Stomach smooth muscle (tissue), 2 donors: Measurements from ENCODE around the gene CELF1.

Experiments
- H3K27ac ChIP-seq: one replicate; pipeline ENCODE4 v1.7.0; 2013; ENCODE audit warnings: mild to moderate bottlenecking, low read length, inconsistent platforms
- H3K27me3 ChIP-seq, 2 donors: one replicate each; pipeline ENCODE4 v1.7.0; 2013; ENCODE audit warnings: low read length in 2 of 2; ENCODE audit not compliant: insufficient read depth in 2 of 2, control insufficient read depth in 1 of 2
- H3K36me3 ChIP-seq, 2 donors: one replicate each; pipeline ENCODE4 v1.7.0; 2013; ENCODE audit warnings: low read length in 2 of 2; ENCODE audit not compliant: control insufficient read depth in 2 of 2, insufficient read depth in 2 of 2
- H3K4me1 ChIP-seq: one replicate; pipeline ENCODE4 v1.7.0; 2013; ENCODE audit warnings: low read length; ENCODE audit not compliant: control insufficient read depth, insufficient read depth
- H3K4me3 ChIP-seq, 2 donors: one replicate each; pipeline ENCODE4 v1.7.0; 2013; ENCODE audit warnings: low read length in 2 of 2
- H3K9ac ChIP-seq, 2 donors: one replicate each; pipeline ENCODE4 v1.7.0; 2013; ENCODE audit warnings: low read length in 2 of 2, mild to moderate bottlenecking in 1 of 2
- H3K9me3 ChIP-seq, 2 donors: one replicate each; pipeline ENCODE4 v1.7.0; 2013; ENCODE audit warnings: low read length in 2 of 2; ENCODE audit not compliant: control insufficient read depth in 2 of 2
- donor health status: healthy.
- donor health status: Pancreatic carcinoma.

Gene CELF1

DNA sequence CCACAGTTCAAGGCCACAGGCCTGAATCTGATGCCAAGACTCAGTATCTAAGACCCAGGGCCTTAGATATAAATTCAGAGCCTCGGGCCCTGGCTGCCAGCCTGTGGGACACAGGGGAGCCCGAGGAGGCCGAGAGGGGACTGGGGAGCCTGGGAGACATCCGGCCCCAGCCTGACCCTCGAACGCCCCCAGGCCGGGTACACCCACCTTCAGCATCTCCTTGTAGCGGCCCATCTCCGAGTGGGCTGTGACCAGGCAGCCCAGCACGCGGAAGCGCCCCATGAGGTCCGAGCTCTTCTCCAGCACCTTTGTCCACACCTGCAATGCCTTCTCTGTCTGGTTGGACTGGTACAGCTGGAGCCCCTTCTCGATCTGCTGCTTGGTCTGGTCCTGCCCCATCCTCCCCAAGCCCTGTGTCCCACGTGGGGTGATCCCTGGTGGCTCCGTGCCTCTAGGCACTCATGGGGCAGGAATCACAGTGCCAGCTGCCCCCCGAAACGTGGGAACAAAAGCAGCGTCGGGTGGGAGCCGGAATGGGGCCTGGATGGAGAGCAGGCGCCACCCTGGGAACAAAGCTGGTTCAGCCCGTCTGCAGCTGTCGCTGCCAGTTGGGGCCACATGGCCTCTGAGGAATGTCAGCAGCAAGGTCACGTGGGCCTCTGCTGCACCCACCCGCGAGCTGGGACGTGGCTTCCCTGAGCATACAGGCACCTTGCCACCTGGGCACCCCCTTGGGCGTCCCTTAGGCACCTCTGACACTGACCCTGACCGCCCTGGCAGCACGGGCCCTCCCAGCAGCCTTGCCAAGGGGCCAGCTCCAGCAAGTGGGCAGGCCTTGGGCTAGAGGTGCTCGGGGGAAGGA lies 104.1 kb downstream of the CELF1 start, which contains the start of gene RAPSN:
Gene RAPSN, minus strand, starts transcription at position 571 of the 862 bp plus-strand sequence. Its CDS starts 172 bp downstream, at position 399.
- Histone ChIP-seq H3K9ac (no peak within 1 kb of the TSS), H3K27ac (no peak within 1 kb of the TSS), H3K9me3 (no peaks in the 10 kb centered on the region), H3K36me3 (no peaks in the 10 kb centered on the region), H3K4me1 (no peaks in the 10 kb centered on the region), H3K27me3 (no peaks in the 10 kb centered on the region), H3K4me3 (no peak within 1 kb of the TSS)

DNA sequence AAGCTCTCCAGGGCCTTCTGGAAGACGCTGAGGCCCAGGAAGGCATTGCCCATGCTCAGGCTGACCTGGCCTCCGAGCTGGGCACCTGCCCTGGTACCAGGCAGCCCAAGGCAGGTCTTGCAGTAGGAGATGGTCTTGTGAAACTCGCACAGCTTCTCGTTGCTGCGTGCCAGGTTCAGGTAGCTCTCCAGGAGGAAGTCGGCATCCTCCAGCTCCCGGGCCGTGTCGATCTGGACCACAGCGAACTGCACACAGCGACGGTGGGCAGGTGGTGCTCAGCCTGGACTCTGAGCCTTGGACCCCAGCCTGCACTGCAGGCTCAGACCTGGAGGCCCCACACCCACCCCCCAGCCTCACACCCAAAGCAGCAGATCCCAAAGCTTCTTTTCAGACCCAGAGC lies 105.0 kb downstream of the CELF1 start:
- no peaks in the 10 kb centered on the region for H3K27me3 ChIP-seq
- no peaks in the 10 kb centered on the region for H3K4me1 ChIP-seq
- H3K27ac ChIP-seq = no peak overlapping the region
- H3K9ac ChIP-seq = no peak overlapping the region
- H3K9me3 ChIP-seq = no peaks in the 10 kb centered on the region
- no peaks in the 10 kb centered on the region for H3K36me3 ChIP-seq
- no peak overlapping the region for H3K4me3 ChIP-seq

DNA sequence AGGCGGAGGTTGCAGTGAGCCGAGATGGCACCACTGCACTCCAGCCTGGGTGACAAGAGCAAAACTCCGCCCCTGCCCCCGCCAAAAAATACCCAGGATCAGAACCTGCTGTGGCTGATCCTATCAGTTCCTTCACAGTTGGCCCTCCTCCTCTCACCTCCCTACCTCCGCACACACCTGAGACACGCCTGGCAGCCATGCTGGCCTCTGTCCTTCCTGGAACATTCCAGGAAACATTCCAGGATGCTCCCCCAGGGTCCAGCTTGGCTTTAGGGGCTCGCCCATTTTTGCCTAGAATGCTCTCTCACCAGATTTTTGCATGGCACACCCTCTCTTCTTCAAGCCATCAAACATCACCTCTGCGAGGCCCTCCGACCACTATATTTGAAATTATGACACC lies 106.1 kb downstream of the CELF1 start:
- Histone ChIP-seq H3K9ac (no peak overlapping the region), H3K9me3 (no peaks in the 10 kb centered on the region), H3K4me1 (no peaks in the 10 kb centered on the region), H3K27ac (no peak overlapping the region), H3K36me3 (no peaks in the 10 kb centered on the region), H3K27me3 (no peaks in the 10 kb centered on the region), H3K4me3 (no peak overlapping the region)

DNA sequence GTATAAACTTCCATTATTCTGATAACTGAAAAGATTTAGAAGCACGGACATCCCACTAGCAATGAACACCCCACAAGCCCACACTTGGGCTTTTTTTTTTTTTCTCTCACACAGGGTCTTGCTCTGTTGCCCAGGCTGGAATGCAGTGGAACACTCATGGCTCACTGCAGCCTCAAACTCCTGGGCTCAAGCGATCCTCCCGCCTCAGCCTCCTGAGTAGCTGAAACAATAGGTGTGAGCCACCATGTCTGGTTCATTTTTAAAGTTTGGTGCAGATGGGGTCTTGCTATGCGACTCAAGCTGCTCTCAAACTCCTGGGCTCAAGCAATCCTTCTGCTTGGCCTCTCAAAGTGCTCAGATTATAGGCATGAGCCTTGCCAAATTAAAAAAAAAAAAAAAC lies 107.1 kb downstream of the CELF1 start:
- H3K4me1 ChIP-seq = no peaks in the 10 kb centered on the region
- H3K27ac ChIP-seq = no peak overlapping the region
- no peaks in the 10 kb centered on the region for H3K27me3 ChIP-seq
- no peak overlapping the region for H3K4me3 ChIP-seq
- H3K9me3 ChIP-seq = no peaks in the 10 kb centered on the region
- H3K9ac ChIP-seq = no peak overlapping the region
- H3K36me3 ChIP-seq = no peaks in the 10 kb centered on the region

DNA sequence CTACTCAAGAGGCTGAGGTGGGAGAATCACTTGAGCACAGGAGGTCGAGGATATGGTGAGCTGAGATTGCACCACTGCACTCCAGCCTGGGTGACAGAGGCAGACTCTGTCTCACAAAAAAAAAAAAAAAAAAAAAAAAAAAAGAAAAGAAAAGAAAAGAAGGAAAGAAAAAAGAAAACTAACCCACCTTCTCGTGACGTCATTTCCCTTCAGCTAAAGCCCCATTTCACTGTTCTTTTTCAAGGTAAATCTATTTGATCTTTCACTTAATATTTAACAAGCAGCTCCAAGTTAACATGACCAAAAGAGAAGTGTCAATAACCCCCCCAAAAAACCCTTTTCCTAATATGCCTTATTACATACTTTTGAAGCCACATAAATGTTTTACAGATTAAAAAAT lies 109.1 kb downstream of the CELF1 start:
- Histone ChIP-seq H3K4me3 (no peak overlapping the region), H3K27me3 (no peaks in the 10 kb centered on the region), H3K4me1 (no peaks in the 10 kb centered on the region), H3K9ac (no peak overlapping the region), H3K27ac (no peak overlapping the region), H3K36me3 (no peaks in the 10 kb centered on the region), H3K9me3 (no peaks in the 10 kb centered on the region)

DNA sequence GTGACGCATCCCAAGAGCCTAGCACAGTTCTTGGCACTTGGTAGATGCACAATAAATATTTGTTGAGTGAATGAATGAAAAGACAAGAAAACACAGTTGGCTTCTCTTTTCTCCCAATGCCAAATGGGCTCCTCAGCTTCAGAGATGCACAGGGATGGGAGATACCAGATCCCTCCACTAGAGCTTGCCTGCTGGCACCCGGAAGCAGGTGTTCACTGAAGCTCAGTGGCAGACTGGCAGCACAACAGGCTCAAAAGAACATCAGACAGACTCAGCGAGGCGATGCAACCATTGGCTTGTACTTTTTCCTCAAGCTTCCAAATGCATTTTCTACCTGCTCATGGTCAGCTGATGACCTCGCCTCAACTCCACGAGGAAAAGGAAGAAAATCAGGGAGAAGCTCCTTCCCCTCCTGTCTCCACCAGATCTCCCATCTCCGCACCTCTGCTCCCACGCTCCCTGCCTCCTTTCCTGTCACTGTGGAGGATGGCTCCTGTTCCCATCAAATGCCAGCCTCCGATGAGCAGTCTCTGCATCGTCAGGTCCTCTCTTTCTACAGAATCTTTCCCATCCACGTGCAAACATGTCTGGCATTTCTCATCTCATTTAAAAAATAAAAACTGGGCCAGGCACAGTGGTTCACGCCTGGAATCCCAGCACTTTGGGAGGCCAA lies 109.8 kb downstream of the CELF1 start:
- H3K27ac ChIP-seq = no peak overlapping the region
- H3K9ac ChIP-seq = no peak overlapping the region
- no peaks in the 10 kb centered on the region for H3K9me3 ChIP-seq
- H3K27me3 ChIP-seq = no peaks in the 10 kb centered on the region
- no peaks in the 10 kb centered on the region for H3K36me3 ChIP-seq
- H3K4me1 ChIP-seq = peaks cover under 1% of the 10 kb centered on the region
- H3K4me3 ChIP-seq = no peak overlapping the region

DNA sequence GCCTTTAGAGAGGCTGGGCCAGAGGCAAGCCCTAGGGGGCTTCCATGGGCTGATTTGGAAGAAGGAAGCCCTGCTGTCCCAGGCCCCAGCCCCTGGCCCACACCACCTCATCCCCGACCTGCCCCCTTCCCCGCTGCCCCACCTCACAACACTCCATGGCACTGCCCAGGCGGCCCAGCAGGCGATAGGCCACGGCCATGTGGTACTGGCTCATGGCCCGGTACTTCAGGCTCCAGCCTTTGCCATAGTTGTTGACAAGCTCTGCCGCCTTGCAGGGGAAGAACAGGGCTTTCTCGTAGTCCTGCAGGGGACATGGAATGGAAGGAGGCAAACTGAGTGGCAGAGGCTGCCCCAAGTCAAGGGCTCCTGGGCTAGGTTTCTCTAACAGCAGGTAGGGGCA lies 110.4 kb downstream of the CELF1 start:
- H3K27me3 ChIP-seq = no peaks in the 10 kb centered on the region
- H3K9ac ChIP-seq = no peak overlapping the region
- no peak overlapping the region for H3K27ac ChIP-seq
- H3K9me3 ChIP-seq = no peaks in the 10 kb centered on the region
- no peak overlapping the region for H3K4me3 ChIP-seq
- H3K4me1 ChIP-seq = peaks cover 7% of the 10 kb centered on the region
- no peaks in the 10 kb centered on the region for H3K36me3 ChIP-seq

DNA sequence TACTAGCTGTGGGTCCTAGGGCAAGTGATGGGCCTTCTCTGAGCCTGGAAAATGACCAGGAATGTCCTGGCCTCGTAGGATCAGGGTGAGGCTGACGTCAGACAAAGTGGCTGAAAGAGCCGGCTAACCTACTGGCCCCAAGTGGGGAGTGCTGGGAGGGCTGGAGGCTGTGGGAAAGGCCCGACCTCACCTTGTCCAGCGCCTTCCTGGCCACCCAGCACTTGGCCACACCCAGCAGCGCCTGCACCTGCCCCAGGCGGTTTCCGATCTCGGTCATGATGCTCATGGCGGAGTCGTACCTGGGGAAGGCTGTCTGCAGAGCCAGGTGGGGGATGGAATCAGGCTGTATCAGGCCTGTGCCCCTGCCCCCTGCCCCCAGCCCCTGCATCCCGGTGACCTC lies 111.5 kb downstream of the CELF1 start:
- Histone ChIP-seq H3K4me1 (peaks cover 8% of the 10 kb centered on the region), H3K27ac (no peak overlapping the region), H3K9ac (no peak overlapping the region), H3K36me3 (no peaks in the 10 kb centered on the region), H3K27me3 (no peaks in the 10 kb centered on the region), H3K9me3 (no peaks in the 10 kb centered on the region), H3K4me3 (no peak overlapping the region)

DNA sequence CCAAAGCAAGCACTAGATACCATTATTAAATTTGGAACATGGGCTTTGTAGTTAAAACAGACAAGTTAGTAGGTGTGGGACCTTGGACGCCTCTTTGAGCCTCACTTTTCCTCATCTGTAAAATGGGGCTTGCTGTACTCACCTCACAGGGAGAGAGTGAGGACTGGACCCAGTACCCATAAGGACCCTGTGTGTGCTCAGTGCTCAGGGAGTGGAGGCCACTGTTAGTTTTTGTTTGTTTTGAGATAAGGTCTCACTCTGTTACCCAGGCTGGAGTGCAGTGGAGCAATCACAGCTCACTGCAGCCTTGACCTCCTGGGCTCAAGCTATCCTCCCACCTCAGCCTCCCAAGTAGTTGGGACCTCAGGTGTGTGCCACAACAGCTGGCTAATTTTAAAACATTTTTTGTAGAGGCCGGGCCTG lies 112.9 kb downstream of the CELF1 start:
- no peak overlapping the region for H3K9ac ChIP-seq
- H3K4me3 ChIP-seq = no peak overlapping the region
- H3K27ac ChIP-seq = no peak overlapping the region
- no peaks in the 10 kb centered on the region for H3K27me3 ChIP-seq
- peaks cover 8% of the 10 kb centered on the region for H3K4me1 ChIP-seq
- H3K9me3 ChIP-seq = no peaks in the 10 kb centered on the region
- H3K36me3 ChIP-seq = no peaks in the 10 kb centered on the region

DNA sequence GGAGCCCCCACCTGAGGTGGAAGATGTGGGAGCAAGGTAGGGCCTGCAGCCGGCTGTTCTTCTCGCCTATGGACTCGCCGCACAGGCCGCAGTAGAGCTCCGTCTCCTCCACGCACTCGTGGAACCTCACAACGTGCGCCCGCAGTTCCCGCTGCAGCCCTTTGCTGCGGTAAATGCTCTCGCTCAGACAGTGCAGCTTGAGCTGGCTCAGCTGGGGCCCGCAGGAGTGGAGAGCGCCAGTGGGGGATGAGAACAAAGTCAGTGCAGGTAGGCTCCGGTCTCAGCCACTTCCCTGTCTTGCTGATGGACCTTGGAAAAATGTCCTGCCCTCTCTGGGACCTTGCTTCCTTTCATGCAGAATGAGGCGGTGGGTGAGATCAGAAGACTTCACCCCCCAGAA lies 114.2 kb downstream of the CELF1 start:
- H3K27me3 ChIP-seq = no peaks in the 10 kb centered on the region
- H3K4me1 ChIP-seq = peaks cover 12% of the 10 kb centered on the region
- no peak overlapping the region for H3K4me3 ChIP-seq
- H3K9me3 ChIP-seq = no peaks in the 10 kb centered on the region
- no peak overlapping the region for H3K27ac ChIP-seq
- H3K9ac ChIP-seq = no peak overlapping the region
- no peaks in the 10 kb centered on the region for H3K36me3 ChIP-seq
